K562 (cell line): ENCODE results near the gene PPP1R3C. TPM values are rescaled to one million over a fixed set of nuclear protein-coding genes. Genes with fewer than 3 reads are reported as not detected.

Experiments
- ATAC-seq: fragments of 200-7000 bp; cut with Tn5 transposase; 3 replicates; pipeline ENCODE4 v1.9.1; 2020; ENCODE audit warnings: moderate library complexity
- BruUV-seq: library from RNA; stranded (reverse); fragments of 400-500 nt; replicated peaks from 2 replicates; lab custom pipeline; 2021; lab: Mats Ljungman, UMichigan
- CTCF ChIA-PET: fragments of 300-600 bp; formaldehyde crosslinking; extraction: SDS; loops from one replicate; lab custom pipeline; 2021; ENCODE audit warnings: low intra/inter-chr PET ratio; lab: Yijun Ruan, JAX
- POLR2A ChIA-PET: fragments of 300-600, 350-650 bp; sonication (Branson Sonifier 250); formaldehyde crosslinking; extraction: SDS; loops from one replicate; lab custom pipeline; 2021; ENCODE audit warnings: antibody characterized with exemption, inconsistent platforms; lab: Yijun Ruan, JAX
- DNase-seq, 4 experiments: peaks; one replicate each; pipeline versions ENCODE4 v3.0.0 to v3.0.0-alpha.2; 2011 to 2018; ENCODE audit warnings: low spot score in 3 of 4, mixed read lengths in 3 of 4; ENCODE audit errors: extremely low read depth in 1 of 4
- FAIRE-seq: peaks from 2 replicates; lab custom pipeline; 2011; peaks lifted over from hg19 to GRCh38; lab: Jason Lieb, UNC
- H2AFZ ChIP-seq: 2 replicates; pipeline ENCODE4 v1.6.0; 2011; ENCODE audit warnings: low read depth, low read length, control low read depth, inconsistent platforms
- H3K27ac ChIP-seq: fragments of 200-600 bp; 3 replicates; pipeline ENCODE4 v1.8.0; 2011; ENCODE audit warnings: low read depth, mild to moderate bottlenecking, control low read depth, inconsistent platforms, low read length, moderate library complexity, mixed read lengths; ENCODE audit errors: extremely low read depth
- H3K27me3 ChIP-seq, 2 experiments: fragments of 300-600 bp in 1 of 2; 2 replicates in 1 of 2; 3 replicates in 1 of 2; pipeline versions ENCODE4 v1.6.0 to v1.8.0; 2011; ENCODE audit warnings: inconsistent platforms in 2 of 2, low read length in 2 of 2, mild to moderate bottlenecking in 1 of 2, mixed read lengths in 1 of 2, moderate library complexity in 1 of 2; ENCODE audit not compliant: control insufficient read depth in 2 of 2, insufficient read depth in 2 of 2
- H3K36me3 ChIP-seq: fragments of 300-600 bp; 3 replicates; pipeline ENCODE4 v1.8.0; 2011; ENCODE audit warnings: mild to moderate bottlenecking, low read length, inconsistent platforms; ENCODE audit not compliant: control insufficient read depth, insufficient read depth
- H3K4me1 ChIP-seq, 2 experiments: fragments of 200-600 bp in 1 of 2; replicated peaks in 1 of 2; 2 replicates in 1 of 2; 3 replicates in 1 of 2; pipeline versions ENCODE4 v1.5.1 to v1.8.0; 2011; ENCODE audit warnings: inconsistent platforms in 2 of 2, low read length in 2 of 2, mild to moderate bottlenecking in 1 of 2, mixed read lengths in 1 of 2, moderate library complexity in 1 of 2; ENCODE audit not compliant: control insufficient read depth in 2 of 2, insufficient read depth in 2 of 2
- H3K4me2 ChIP-seq: 2 replicates; pipeline ENCODE4 v1.6.1; 2011; ENCODE audit warnings: low read length, control low read depth, inconsistent platforms, mixed read lengths; ENCODE audit not compliant: insufficient read depth
- H3K4me3 ChIP-seq: fragments of 200-600 bp; sonication (generic), shearing (Covaris generic); 2 replicates; pipeline ENCODE4 v1.5.1; 2016; ENCODE audit warnings: control low read depth, inconsistent platforms
- H3K79me2 ChIP-seq: fragments of 200-600 bp; 3 replicates; pipeline ENCODE4 v1.8.0; 2011; ENCODE audit warnings: low read length, inconsistent platforms; ENCODE audit not compliant: control insufficient read depth, insufficient read depth
- H3K9ac ChIP-seq, 2 experiments: 2 replicates each; pipeline versions ENCODE4 v1.6.0 to v1.6.1; 2011; ENCODE audit warnings: low read depth in 2 of 2, low read length in 2 of 2, control low read depth in 1 of 2, inconsistent platforms in 1 of 2, mild to moderate bottlenecking in 1 of 2, mixed read lengths in 1 of 2; ENCODE audit not compliant: insufficient read depth in 1 of 2
- H3K9me1 ChIP-seq: one replicate; pipeline ENCODE4 v1.6.0; 2011; ENCODE audit warnings: inconsistent platforms, mild to moderate bottlenecking, low read length, moderate library complexity; ENCODE audit not compliant: control insufficient read depth, insufficient read depth
- H3K9me3 ChIP-seq: replicated peaks from 2 replicates; pipeline ENCODE4 v1.5.1; 2011; ENCODE audit warnings: low read depth, low read length, inconsistent platforms; ENCODE audit not compliant: control insufficient read depth, insufficient read depth
- H4K20me1 ChIP-seq: replicated peaks from 2 replicates; pipeline ENCODE4 v1.6.1; 2011; ENCODE audit warnings: low read length, inconsistent platforms, mixed read lengths; ENCODE audit not compliant: control insufficient read depth, insufficient read depth
- IRF1 ChIP-seq: sonication (generic); formaldehyde crosslinking; IDR thresholded peaks from 2 replicates; pipeline ENCODE4 v1.8.0; 2022; ENCODE audit warnings: missing genetic modification reagents, mild to moderate bottlenecking, borderline replicate concordance
- NCOA6 ChIP-seq: fragments of 450-650 bp; IDR thresholded peaks from 2 replicates; pipeline ENCODE4 v1.6.1; 2017; ENCODE audit warnings: mild to moderate bottlenecking
- PBX2 ChIP-seq, 2 experiments: IDR thresholded peaks in 1 of 2; conservative IDR thresholded peaks in 1 of 2; 2 replicates each; pipeline ENCODE4 v1.6.1; 2016; ENCODE audit warnings: low read depth in 2 of 2, mild to moderate bottlenecking in 1 of 2, missing compliant biosample characterization in 1 of 2, missing genetic modification characterization in 1 of 2, moderate library complexity in 1 of 2
- RB1 ChIP-seq: fragments of 450-650 bp; IDR thresholded peaks from 2 replicates; pipeline ENCODE4 v1.6.1; 2017; ENCODE audit warnings: low read depth, mild to moderate bottlenecking
- SRSF7 ChIP-seq: fragments of 200-400 bp; formaldehyde crosslinking; optimal IDR thresholded peaks from 2 replicates; pipeline ENCODE3; 2017; ENCODE audit warnings: mild to moderate bottlenecking, low read depth, low read length
- STAT6 ChIP-seq: sonication (generic); formaldehyde crosslinking; IDR thresholded peaks from 2 replicates; pipeline ENCODE4 v1.8.1; 2023; ENCODE audit warnings: mild to moderate bottlenecking, missing genetic modification reagents
- TCFL5 ChIP-seq: fragments of 250-450 bp; sonication (Bioruptor Pico); conservative IDR thresholded peaks from 2 replicates; pipeline ENCODE4 v1.6.1; 2021; ENCODE audit warnings: mild to moderate bottlenecking, moderate library complexity, matching md5 sums
- TRIM24 ChIP-seq, 2 experiments: fragments of 450-650 bp; IDR thresholded peaks; 2 replicates each; pipeline ENCODE4 v1.6.1; 2016
- XRCC3 ChIP-seq: fragments of 450-650 bp; IDR thresholded peaks from 2 replicates; pipeline ENCODE4 v1.6.1; 2017; ENCODE audit warnings: mild to moderate bottlenecking, moderate library complexity
- ZBTB1 ChIP-seq: sonication (generic); formaldehyde crosslinking; IDR thresholded peaks from 2 replicates; pipeline ENCODE4 v1.8.1; 2023; ENCODE audit warnings: missing genetic modification reagents, low read depth, mild to moderate bottlenecking, borderline replicate concordance
- ZNF165 ChIP-seq: fragments of 250-450 bp; sonication (Bioruptor Pico); IDR thresholded peaks from 2 replicates; pipeline ENCODE4 v1.4.0; 2020; ENCODE audit warnings: borderline replicate concordance
- ZNF239 ChIP-seq: fragments of 250-450 bp; sonication (Bioruptor Pico); IDR thresholded peaks from 2 replicates; pipeline ENCODE4 v1.4.0; 2020; ENCODE audit warnings: mild to moderate bottlenecking
- ZNF76 ChIP-seq: fragments of 250-450 bp; sonication (Bioruptor Pico); IDR thresholded peaks from 2 replicates; pipeline ENCODE4 v1.4.0; 2020; ENCODE audit warnings: mild to moderate bottlenecking, moderate library complexity, borderline replicate concordance
- ZNF764 ChIP-seq: fragments of 250-450 bp; sonication (Bioruptor Pico); IDR thresholded peaks from 2 replicates; pipeline ENCODE4 v1.4.0; 2020; ENCODE audit warnings: low read depth, mild to moderate bottlenecking, moderate library complexity
- WGBS: fragments of 100-300 bp; shearing (Covaris generic); methylation state at CpG from one replicate; pipeline ENCODE4 v1.1.6; 2016; ENCODE audit warnings: low coverage, mixed read lengths; ENCODE audit not compliant: insufficient coverage; ENCODE audit errors: missing lambda C conversion rate; 5-methylcytosine and 5-hydroxymethylcytosine counted together
- in situ Hi-C: fragments of 300-500 bp; cut with MboI; formaldehyde crosslinking; loops from 4 replicates; pipeline ENCODE4 v1.15.0; 2018; ENCODE audit warnings: inconsistent platforms, mixed read lengths
- intact Hi-C: fragments of 100-400 bp; cut with micrococcal nuclease; formaldehyde crosslinking; loops from 2 replicates; pipeline ENCODE4 v1.14.2; 2022
- polyA plus RNA-seq, 8 experiments: library from polyadenylated mRNA; depleted of rRNA in 4 of 8; stranded (reverse) in 5 of 8; unstranded in 3 of 8; fragments of >200 nt; fragmentation: Nextera tagmentation in 2 of 8; fragmentation: Illumina TruSeq in 1 of 8; extraction: Ambion mirVana in 2 of 8; extraction: Trizol in 1 of 8; gene quantifications; 2 replicates each; pipeline versions ENCODE4 v1.2.1 to v1.2.3, GENCODE V29; 2011 to 2014; ENCODE audit warnings: inconsistent platforms in 1 of 8, missing spikeins in 1 of 8
- total RNA-seq, 7 experiments: library from RNA; depleted of rRNA in 6 of 7; stranded (reverse); fragments of >200 nt in 6 of 7; fragmentation: Illumina TruSeq in 2 of 7; extraction: Trizol in 2 of 7; gene quantifications; 2 replicates each; pipeline versions ENCODE4 v1.2.1 to v1.2.3, GENCODE V29; 2011 to 2021; ENCODE audit warnings: low replicate concordance in 1 of 7
- TF ChIP-seq, protein P1 (sequence below), 2 experiments: fragments of 450-650 bp; IDR thresholded peaks; 2 replicates each; pipeline ENCODE4 v1.6.1; 2016

PPP1R3C gene
- total and polyA plus RNA-seq, 9 of the 15 experiments (the other 6 are each of a cell fraction or from before 2014, with no cell fraction given), result 0.06 to 0.24 (median 0.12) TPM; not detected in 3

GRCh38 chr10:91664426-91664825 is 31.6 kb upstream of the PPP1R3C start:
- Histone ChIP-seq H3K36me3 (no peaks in the 10 kb centered on the region), H3K27ac (no peak overlapping the region), H3K4me2 (no peak overlapping the region), H3K9ac (no peak overlapping the region), H3K9me3 (no peaks in the 10 kb centered on the region), H3K4me1 (no peaks in the 10 kb centered on the region), H3K27me3 (no peaks in the 10 kb centered on the region; a peak in 1 of 5 replicates), H3K4me3 (no peak overlapping the region), H2AFZ (no peak overlapping the region), H4K20me1 (no peaks in the 10 kb centered on the region), H3K9me1 (no peaks in the 10 kb centered on the region), H3K79me2 (no peaks in the 10 kb centered on the region)
- FAIRE-seq (no peak), DNase-seq (no peak), ATAC-seq (no peak)
- ChIA-PET CTCF (no interaction called here), POLR2A (interaction anchor here (0.6 to 1.5 kb wide), 3 partner anchors 175 to 345 kb away, joined by 3 read pairs; no protein-coding TSS in a partner anchor)
- in situ Hi-C loops, result no loop called here
- WGBS, result 58% methylated on average over 2 of the region's 2 CpGs
- BruUV-seq, result no TSS peak
- intact Hi-C loops, result no loop called here
- TF ChIP-seq ZBTB1 (CRISPR knock-in tag) (no peak), IRF1 (no peak), STAT6 (CRISPR knock-in tag) (no peak), TRIM24 (IDR thresholded peaks at IDR 0.05) (no peak), ZNF165 (CRISPR knock-in tag) (no peak), ZNF239 (CRISPR knock-in tag) (no peak), ZNF76 (CRISPR knock-in tag) (no peak), RB1 (no peak), ZNF764 (no peak), PBX2 (CRISPR knock-in tag; IDR thresholded peaks at IDR 0.05; ENCODE audit: low read depth) (no peak), PBX2 (tag; conservative IDR thresholded peaks at IDR 0.05; ENCODE audit: low read depth) (no peak), XRCC3 (no peak), TCFL5 (CRISPR knock-in tag) (no peak), SRSF7 (no peak), NCOA6 (no peak)
- TF ChIP-seq, protein P1, sequence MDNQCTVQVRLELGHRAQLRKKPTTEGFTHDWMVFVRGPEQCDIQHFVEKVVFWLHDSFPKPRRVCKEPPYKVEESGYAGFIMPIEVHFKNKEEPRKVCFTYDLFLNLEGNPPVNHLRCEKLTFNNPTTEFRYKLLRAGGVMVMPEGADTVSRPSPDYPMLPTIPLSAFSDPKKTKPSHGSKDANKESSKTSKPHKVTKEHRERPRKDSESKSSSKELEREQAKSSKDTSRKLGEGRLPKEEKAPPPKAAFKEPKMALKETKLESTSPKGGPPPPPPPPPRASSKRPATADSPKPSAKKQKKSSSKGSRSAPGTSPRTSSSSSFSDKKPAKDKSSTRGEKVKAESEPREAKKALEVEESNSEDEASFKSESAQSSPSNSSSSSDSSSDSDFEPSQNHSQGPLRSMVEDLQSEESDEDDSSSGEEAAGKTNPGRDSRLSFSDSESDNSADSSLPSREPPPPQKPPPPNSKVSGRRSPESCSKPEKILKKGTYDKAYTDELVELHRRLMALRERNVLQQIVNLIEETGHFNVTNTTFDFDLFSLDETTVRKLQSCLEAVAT (IDR thresholded peaks at IDR 0.05), result no peak
